ENCODE measurements around the gene CYP2B6.
"Not testable (repeated sequence)": the region's sequence is repeated elsewhere in the genome, so short reads cannot be mapped to it uniquely, and the experiment has no call there.

Gene CYP2B6

GRCh38 chr19:40964361-40964760 lies 26.7 kb upstream of the CYP2B6 start:
- not testable (repeated sequence) for H3K23ac ChIP-seq (ENCODE audit: low read length); H3K79me2 ChIP-seq (ENCODE audit: control insufficient read depth, insufficient read depth, low read length); H3K4me2 ChIP-seq (ENCODE audit: low read length)

GRCh38 chr19:40965351-40965750 lies 25.7 kb upstream of the CYP2B6 start:
- not testable (repeated sequence) for H3K4me1 ChIP-seq (ENCODE audit: control insufficient read depth, low read depth, low read length); H3K56ac ChIP-seq (ENCODE audit: low read length); H4K5ac ChIP-seq (ENCODE audit: low read length); H3K36me3 ChIP-seq (ENCODE audit: control insufficient read depth, insufficient read depth, low read length); H3K18ac ChIP-seq (ENCODE audit: low read length); H3K23ac ChIP-seq (ENCODE audit: low read length); H3K9ac ChIP-seq (ENCODE audit: low read length); H4K8ac ChIP-seq (ENCODE audit: low read depth, low read length); H3K79me2 ChIP-seq (ENCODE audit: control insufficient read depth, insufficient read depth, low read length); H2BK15ac ChIP-seq (replicated peaks; ENCODE audit: low read depth); H3K4ac ChIP-seq (ENCODE audit: low read depth, low read length); H3K4me2 ChIP-seq (ENCODE audit: low read length); DNase-seq; H3K79me1 ChIP-seq (ENCODE audit: low read length); H2AK5ac ChIP-seq (ENCODE audit: low read length); H3K4me3 ChIP-seq (ENCODE audit: low read length); H3K27me3 ChIP-seq (ENCODE audit: insufficient read depth, low read length, poor library complexity); H3K27ac ChIP-seq (ENCODE audit: low read depth, low read length); H2BK120ac ChIP-seq (ENCODE audit: low read depth, low read length); H2BK5ac ChIP-seq (ENCODE audit: low read length)
- WGBS (ENCODE audit: extremely low coverage, insufficient coverage, low lambda C conversion rate) = no CpG with 5 or more reads among the region's 35 CpGs

More at GRCh38 chr19:40964361-40964760, 26.7 kb upstream of the CYP2B6 start:
- not testable (repeated sequence) for H3K4me1 ChIP-seq (ENCODE audit: control insufficient read depth, low read depth, low read length); H3K4ac ChIP-seq (ENCODE audit: low read depth, low read length); H3K27ac ChIP-seq (ENCODE audit: low read depth, low read length); H3K18ac ChIP-seq (ENCODE audit: low read length); H3K36me3 ChIP-seq (ENCODE audit: control insufficient read depth, insufficient read depth, low read length); H3K27me3 ChIP-seq (ENCODE audit: insufficient read depth, low read length, poor library complexity); H3K79me1 ChIP-seq (ENCODE audit: low read length); H2BK15ac ChIP-seq (replicated peaks; ENCODE audit: low read depth); H2BK5ac ChIP-seq (ENCODE audit: low read length); H3K4me3 ChIP-seq (ENCODE audit: low read length); H4K8ac ChIP-seq (ENCODE audit: low read depth, low read length); H3K56ac ChIP-seq (ENCODE audit: low read length); H2BK120ac ChIP-seq (ENCODE audit: low read depth, low read length); H4K5ac ChIP-seq (ENCODE audit: low read length); H2AK5ac ChIP-seq (ENCODE audit: low read length); DNase-seq; H3K9ac ChIP-seq (ENCODE audit: low read length)
- WGBS (ENCODE audit: extremely low coverage, insufficient coverage, low lambda C conversion rate) = no CpG with 5 or more reads among the region's 3 CpGs

GRCh38 chr19:40966591-40966990 lies 24.5 kb upstream of the CYP2B6 start:
- not testable (repeated sequence) for H3K9ac ChIP-seq (ENCODE audit: low read length); H2BK120ac ChIP-seq (ENCODE audit: low read depth, low read length); H2AK5ac ChIP-seq (ENCODE audit: low read length); H3K79me1 ChIP-seq (ENCODE audit: low read length); H3K4ac ChIP-seq (ENCODE audit: low read depth, low read length); H2BK5ac ChIP-seq (ENCODE audit: low read length); H2BK15ac ChIP-seq (replicated peaks; ENCODE audit: low read depth); H3K4me3 ChIP-seq (ENCODE audit: low read length); H4K8ac ChIP-seq (ENCODE audit: low read depth, low read length); H3K27me3 ChIP-seq (ENCODE audit: insufficient read depth, low read length, poor library complexity); H3K56ac ChIP-seq (ENCODE audit: low read length); H3K18ac ChIP-seq (ENCODE audit: low read length); H3K36me3 ChIP-seq (ENCODE audit: control insufficient read depth, insufficient read depth, low read length); H3K27ac ChIP-seq (ENCODE audit: low read depth, low read length); DNase-seq; H3K79me2 ChIP-seq (ENCODE audit: control insufficient read depth, insufficient read depth, low read length); H4K5ac ChIP-seq (ENCODE audit: low read length); H3K4me2 ChIP-seq (ENCODE audit: low read length); H3K23ac ChIP-seq (ENCODE audit: low read length); H3K4me1 ChIP-seq (ENCODE audit: control insufficient read depth, low read depth, low read length)
- WGBS (ENCODE audit: extremely low coverage, insufficient coverage, low lambda C conversion rate) = no CpG with 5 or more reads among the region's 25 CpGs

- not testable (repeated sequence) for DNase-seq; H3K27me3 ChIP-seq (ENCODE audit: insufficient read depth, low read length, poor library complexity)
Observed at GRCh38 chr19:40968065-40968464, 23.0 kb upstream of the CYP2B6 start.

GRCh38 chr19:40969721-40970120 lies 21.4 kb upstream of the CYP2B6 start:
- not testable (repeated sequence) for H3K36me3 ChIP-seq (ENCODE audit: control insufficient read depth, insufficient read depth, low read length); H3K27ac ChIP-seq (ENCODE audit: low read depth, low read length); H3K56ac ChIP-seq (ENCODE audit: low read length); H3K79me2 ChIP-seq (ENCODE audit: control insufficient read depth, insufficient read depth, low read length); DNase-seq; H3K79me1 ChIP-seq (ENCODE audit: low read length); H3K4me2 ChIP-seq (ENCODE audit: low read length); H3K4me1 ChIP-seq (ENCODE audit: control insufficient read depth, low read depth, low read length); H4K8ac ChIP-seq (ENCODE audit: low read depth, low read length); H3K18ac ChIP-seq (ENCODE audit: low read length); H3K23ac ChIP-seq (ENCODE audit: low read length); H2BK5ac ChIP-seq (ENCODE audit: low read length); H2BK120ac ChIP-seq (ENCODE audit: low read depth, low read length); H3K4ac ChIP-seq (ENCODE audit: low read depth, low read length); H2BK15ac ChIP-seq (replicated peaks; ENCODE audit: low read depth); H3K9ac ChIP-seq (ENCODE audit: low read length); H4K5ac ChIP-seq (ENCODE audit: low read length); H2AK5ac ChIP-seq (ENCODE audit: low read length); H3K27me3 ChIP-seq (ENCODE audit: insufficient read depth, low read length, poor library complexity); H3K4me3 ChIP-seq (ENCODE audit: low read length)
- no CpG with 5 or more reads among the region's 4 CpGs for WGBS (ENCODE audit: extremely low coverage, insufficient coverage, low lambda C conversion rate)

More at GRCh38 chr19:40968065-40968464, 23.0 kb upstream of the CYP2B6 start:
- H3K4me3 ChIP-seq (ENCODE audit: low read length); H3K79me2 ChIP-seq (ENCODE audit: control insufficient read depth, insufficient read depth, low read length); H3K36me3 ChIP-seq (ENCODE audit: control insufficient read depth, insufficient read depth, low read length); H2BK5ac ChIP-seq (ENCODE audit: low read length); H4K5ac ChIP-seq (ENCODE audit: low read length); H2AK5ac ChIP-seq (ENCODE audit: low read length); H3K23ac ChIP-seq (ENCODE audit: low read length); H3K18ac ChIP-seq (ENCODE audit: low read length); H3K79me1 ChIP-seq (ENCODE audit: low read length); H2BK120ac ChIP-seq (ENCODE audit: low read depth, low read length); H2BK15ac ChIP-seq (replicated peaks; ENCODE audit: low read depth); H3K4me2 ChIP-seq (ENCODE audit: low read length); H3K9ac ChIP-seq (ENCODE audit: low read length); H3K4ac ChIP-seq (ENCODE audit: low read depth, low read length); H3K4me1 ChIP-seq (ENCODE audit: control insufficient read depth, low read depth, low read length); H4K8ac ChIP-seq (ENCODE audit: low read depth, low read length); H3K27ac ChIP-seq (ENCODE audit: low read depth, low read length); H3K56ac ChIP-seq (ENCODE audit: low read length): not testable (repeated sequence)
- no CpG with 5 or more reads among the region's 3 CpGs for WGBS (ENCODE audit: extremely low coverage, insufficient coverage, low lambda C conversion rate)

All from mesendoderm (in vitro differentiated cells).